Measurements from ENCODE around the gene CHID1. TPM values are rescaled to one million over a fixed set of nuclear protein-coding genes. Genes with fewer than 3 reads are reported as not detected.
A peak's percentile ranks its signal among the peaks of the same experiment; 100 is the strongest.

Gene CHID1
- total RNA-seq, 1 donor from 2014 or later, result 112 TPM

- H3K4me3 Mint-ChIP-seq (ENCODE audit: unreplicated experiment), result no peak overlapping the region
- TF ChIP-seq CTCF (IDR thresholded peaks at IDR 0.05), result no peak
- no peaks in the 10 kb centered on the region for H3K9me3 Mint-ChIP-seq (ENCODE audit: unreplicated experiment)
- H3K36me3 Mint-ChIP-seq (ENCODE audit: unreplicated experiment), result peaks cover 25% of the 10 kb centered on the region
- no peaks in the 10 kb centered on the region for H3K4me1 Mint-ChIP-seq (ENCODE audit: unreplicated experiment)
- H3K27me3 Mint-ChIP-seq (ENCODE audit: unreplicated experiment), result no peaks in the 10 kb centered on the region
- H3K27ac Mint-ChIP-seq (ENCODE audit: unreplicated experiment), result no peak overlapping the region
- DNase-seq (ENCODE audit: extremely low spot score, unreplicated experiment), result no peak
Observed at GRCh38 chr11:901452-902061, 9.1 kb downstream of the CHID1 start.

GRCh38 chr11:900545-900944 is 10.1 kb downstream of the CHID1 start:
- H3K27me3 Mint-ChIP-seq (ENCODE audit: unreplicated experiment), result no peaks in the 10 kb centered on the region
- H3K36me3 Mint-ChIP-seq (ENCODE audit: unreplicated experiment), result peaks cover 25% of the 10 kb centered on the region
- DNase-seq (ENCODE audit: extremely low spot score, unreplicated experiment), result no peak
- H3K27ac Mint-ChIP-seq (ENCODE audit: unreplicated experiment), result no peak overlapping the region
- H3K4me3 Mint-ChIP-seq (ENCODE audit: unreplicated experiment), result no peak overlapping the region
- H3K4me1 Mint-ChIP-seq (ENCODE audit: unreplicated experiment), result no peaks in the 10 kb centered on the region
- H3K9me3 Mint-ChIP-seq (ENCODE audit: unreplicated experiment), result no peaks in the 10 kb centered on the region
- no peak for TF ChIP-seq CTCF (IDR thresholded peaks at IDR 0.05)

GRCh38 chr11:899724-900123 is 10.9 kb downstream of the CHID1 start:
- Mint-ChIP-seq H3K27me3 (ENCODE audit: unreplicated experiment) (no peaks in the 10 kb centered on the region), H3K4me1 (ENCODE audit: unreplicated experiment) (no peaks in the 10 kb centered on the region), H3K27ac (ENCODE audit: unreplicated experiment) (no peak overlapping the region), H3K9me3 (ENCODE audit: unreplicated experiment) (no peaks in the 10 kb centered on the region), H3K4me3 (ENCODE audit: unreplicated experiment) (no peak overlapping the region), H3K36me3 (ENCODE audit: unreplicated experiment) (peaks cover 25% of the 10 kb centered on the region)
- no peak for DNase-seq (ENCODE audit: extremely low spot score, unreplicated experiment)
- no peak for TF ChIP-seq CTCF (IDR thresholded peaks at IDR 0.05)

- peak; percentile 12 for TF ChIP-seq CTCF (IDR thresholded peaks at IDR 0.05)
- Mint-ChIP-seq H3K9me3 (ENCODE audit: unreplicated experiment) (no peaks in the 10 kb centered on the region), H3K36me3 (ENCODE audit: unreplicated experiment) (peaks cover 21% of the 10 kb centered on the region), H3K27me3 (ENCODE audit: unreplicated experiment) (no peaks in the 10 kb centered on the region), H3K4me3 (ENCODE audit: unreplicated experiment) (no peak overlapping the region), H3K4me1 (ENCODE audit: unreplicated experiment) (no peaks in the 10 kb centered on the region), H3K27ac (ENCODE audit: unreplicated experiment) (no peak overlapping the region)
- no peak for DNase-seq (ENCODE audit: extremely low spot score, unreplicated experiment)
Observed at GRCh38 chr11:898540-899190, 11.9 kb downstream of the CHID1 start.

- no peak overlapping the region for H3K27ac Mint-ChIP-seq (ENCODE audit: unreplicated experiment)
- H3K4me1 Mint-ChIP-seq (ENCODE audit: unreplicated experiment), result peaks cover 1% of the 10 kb centered on the region
- no peaks in the 10 kb centered on the region for H3K27me3 Mint-ChIP-seq (ENCODE audit: unreplicated experiment)
- H3K9me3 Mint-ChIP-seq (ENCODE audit: unreplicated experiment), result no peaks in the 10 kb centered on the region
- H3K4me3 Mint-ChIP-seq (ENCODE audit: unreplicated experiment), result no peak overlapping the region
- TF ChIP-seq CTCF (IDR thresholded peaks at IDR 0.05), result peak; percentile 47
- peaks cover 21% of the 10 kb centered on the region for H3K36me3 Mint-ChIP-seq (ENCODE audit: unreplicated experiment)
- no peak for DNase-seq (ENCODE audit: extremely low spot score, unreplicated experiment)
Observed at GRCh38 chr11:898143-898511, 12.5 kb downstream of the CHID1 start.
